GM12878 (cell line): ENCODE measurements around the gene SERHL2. TPM values are rescaled to one million over a fixed set of nuclear protein-coding genes. Genes with fewer than 3 reads are reported as not detected.

Experiments
- CHD4 ChIP-seq: fragments of 200-600 bp; sonication (generic); IDR thresholded peaks from 2 replicates; pipeline ENCODE4 v1.6.1; 2016; ENCODE audit warnings: mild to moderate bottlenecking
- CREM ChIP-seq: IDR thresholded peaks from 2 replicates; pipeline ENCODE4 v1.6.1; 2014; ENCODE audit warnings: antibody characterized with exemption, low read depth
- DPF2 ChIP-seq: fragments of 450-650 bp; IDR thresholded peaks from 2 replicates; pipeline ENCODE4 v1.6.1; 2017; ENCODE audit warnings: mild to moderate bottlenecking
- ETV6 ChIP-seq, 2 experiments: fragments of 450-650 bp in 1 of 2; IDR thresholded peaks in 1 of 2; conservative IDR thresholded peaks in 1 of 2; 2 replicates each; pipeline ENCODE4 v1.6.1; 2014; ENCODE audit warnings: antibody characterized with exemption in 1 of 2, borderline replicate concordance in 1 of 2, low read depth in 1 of 2, mild to moderate bottlenecking in 1 of 2, moderate library complexity in 1 of 2
- EZH2 ChIP-seq: IDR thresholded peaks from 2 replicates; pipeline ENCODE4 v1.6.1; 2012; ENCODE audit warnings: low read depth, mild to moderate bottlenecking, control low read depth, inconsistent platforms, low read length, borderline replicate concordance; ENCODE audit not compliant: control insufficient read depth
- GABPA ChIP-seq: IDR thresholded peaks from 2 replicates; pipeline ENCODE4 v1.6.1; 2014; ENCODE audit warnings: antibody characterized with exemption, low read depth, mild to moderate bottlenecking, inconsistent platforms
- HDAC6 ChIP-seq: fragments of 200-600 bp; sonication (generic); IDR thresholded peaks from one replicate; pipeline ENCODE4 v1.8.0; 2017; ENCODE audit warnings: antibody characterized with exemption; ENCODE audit not compliant: unreplicated experiment
- HDGF ChIP-seq: fragments of 450-650 bp; IDR thresholded peaks from 2 replicates; pipeline ENCODE4 v1.6.1; 2016; ENCODE audit warnings: antibody characterized with exemption
- NBN ChIP-seq: fragments of 450-650 bp; IDR thresholded peaks from 2 replicates; pipeline ENCODE4 v1.6.1; 2016
- NR2C2 ChIP-seq: IDR thresholded peaks from 2 replicates; pipeline ENCODE4 v1.6.1; 2011; ENCODE audit warnings: borderline replicate concordance, low read depth; ENCODE audit not compliant: control insufficient read depth, insufficient read length
- PAX8 ChIP-seq: fragments of 450-650 bp; IDR thresholded peaks from 2 replicates; pipeline ENCODE4 v1.6.1; 2017; ENCODE audit warnings: mild to moderate bottlenecking, moderate library complexity
- SIN3A ChIP-seq: IDR thresholded peaks from 2 replicates; pipeline ENCODE4 v1.6.1; 2012; ENCODE audit warnings: low read depth, low read length, improper control_type of control experiment
- SMC3 ChIP-seq: IDR thresholded peaks from 2 replicates; pipeline ENCODE4 v1.6.1; 2011; ENCODE audit warnings: low read length, improper control_type of control experiment, borderline replicate concordance
- SP1 ChIP-seq: IDR thresholded peaks from one replicate; pipeline ENCODE4 v1.6.1; 2011; ENCODE audit warnings: low read depth, low read length
- SPI1 ChIP-seq: IDR thresholded peaks from 2 replicates; pipeline ENCODE4 v1.6.1; 2011; ENCODE audit warnings: low read depth, mild to moderate bottlenecking, low read length, moderate library complexity, borderline replicate concordance; ENCODE audit not compliant: insufficient read depth
- SREBF1 ChIP-seq: IDR thresholded peaks from 2 replicates; pipeline ENCODE4 v1.6.1; 2012; ENCODE audit warnings: mild to moderate bottlenecking, low read length
- SREBF2 ChIP-seq: IDR thresholded peaks from 2 replicates; pipeline ENCODE4 v1.6.1; 2012; ENCODE audit warnings: mild to moderate bottlenecking, low read length
- TBL1XR1 ChIP-seq: IDR thresholded peaks from 2 replicates; pipeline ENCODE4 v1.6.1; 2012; ENCODE audit warnings: low read depth, low read length, improper control_type of control experiment
- ZNF217 ChIP-seq: fragments of 450-650 bp; IDR thresholded peaks from 2 replicates; pipeline ENCODE4 v1.6.1; 2017; ENCODE audit warnings: antibody characterized with exemption, mild to moderate bottlenecking
- polyA plus RNA-seq, 11 experiments: library from polyadenylated mRNA; depleted of rRNA in 4 of 11; unstranded in 6 of 11; stranded (reverse) in 5 of 11; fragments of >200 nt; fragmentation: Nextera tagmentation in 4 of 11; fragmentation: Illumina TruSeq in 1 of 11; extraction: Ambion mirVana in 4 of 11; extraction: Trizol in 1 of 11; gene quantifications; 1 replicate in 1 of 11; 2 replicates in 10 of 11; pipeline versions ENCODE4 v1.2.1 to v1.2.3, GENCODE V29; 2011 to 2016; ENCODE audit warnings: inconsistent platforms in 2 of 11, missing spikeins in 2 of 11, low read depth in 1 of 11
- total RNA-seq, 4 experiments: library from RNA; depleted of rRNA in 3 of 4; stranded (reverse); fragments of >200 nt in 3 of 4; fragmentation: Illumina TruSeq in 1 of 4; extraction: Trizol in 1 of 4; gene quantifications; 2 replicates each; pipeline versions ENCODE4 v1.2.1 to v1.2.3, GENCODE V29; 2013 to 2021
- TF ChIP-seq, protein P1 (sequence below): fragments of 450-650 bp; IDR thresholded peaks from 2 replicates; pipeline ENCODE4 v1.6.1; 2018; ENCODE audit warnings: mild to moderate bottlenecking, low read depth, moderate library complexity; ENCODE audit not compliant: partially characterized antibody
- TF ChIP-seq, protein P2 (sequence below): fragments of 450-650 bp; IDR thresholded peaks from 2 replicates; pipeline ENCODE4 v1.6.1; 2016; ENCODE audit warnings: mild to moderate bottlenecking
- TF ChIP-seq, protein P3 (sequence below): fragments of 450-650 bp; formaldehyde crosslinking; IDR thresholded peaks from 2 replicates; pipeline ENCODE4 v1.4.0; 2020; ENCODE audit warnings: mild to moderate bottlenecking, moderate library complexity
- TF ChIP-seq, protein P4 (sequence below): fragments of 450-650 bp; IDR thresholded peaks from 2 replicates; pipeline ENCODE4 v1.6.1; 2014; ENCODE audit warnings: mild to moderate bottlenecking

SERHL2 gene
- total and polyA plus RNA-seq, 10 of the 15 experiments (the other 5 are each of a cell fraction or from before 2014, with no cell fraction given) = 0.63 to 2.0 (median 1.2) TPM

DNA sequence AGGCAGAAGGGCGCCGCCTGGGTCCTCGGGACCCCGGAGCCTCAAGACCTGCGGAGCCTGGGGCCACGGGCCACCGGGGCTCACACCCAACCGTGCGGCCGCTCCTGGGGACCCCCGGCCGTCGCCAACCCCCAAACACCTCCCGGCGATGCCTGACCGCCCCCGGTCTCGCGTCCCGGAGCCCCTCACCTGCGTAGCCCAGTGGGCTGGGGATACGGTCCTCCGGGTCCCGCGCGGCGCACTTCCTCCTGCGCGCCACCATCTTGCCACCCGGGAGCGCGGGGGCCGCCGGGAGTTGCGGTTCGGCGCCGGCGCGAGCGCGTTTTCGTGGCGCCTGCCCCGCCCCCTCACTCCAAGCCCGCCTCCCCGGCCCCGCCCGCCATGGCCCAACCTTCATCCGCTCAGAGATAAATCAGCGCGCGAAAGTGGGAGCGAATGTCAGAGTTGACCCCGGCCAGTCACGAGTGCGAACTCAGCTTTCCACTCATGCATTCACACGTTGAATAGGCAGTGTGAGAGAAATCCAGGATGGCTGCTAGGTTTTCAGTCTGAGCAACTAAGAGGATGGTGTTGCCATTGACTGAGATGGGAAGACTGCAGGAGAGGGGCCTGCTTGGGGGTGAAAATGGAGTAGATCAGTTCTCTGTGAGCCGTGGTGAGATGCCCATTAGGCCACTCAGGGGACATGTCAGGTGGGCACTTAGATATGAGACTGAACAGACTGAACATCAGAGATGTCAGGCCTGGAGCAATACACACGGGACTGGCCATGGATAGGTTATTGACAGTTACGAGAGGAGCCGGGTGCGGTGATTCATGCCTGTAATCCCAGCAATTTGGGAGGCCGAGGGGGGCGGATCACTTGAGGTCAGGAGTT, 34.0 kb upstream of the SERHL2 start, which contains the start of gene RRP7A (continued):
- TF ChIP-seq, protein P1, sequence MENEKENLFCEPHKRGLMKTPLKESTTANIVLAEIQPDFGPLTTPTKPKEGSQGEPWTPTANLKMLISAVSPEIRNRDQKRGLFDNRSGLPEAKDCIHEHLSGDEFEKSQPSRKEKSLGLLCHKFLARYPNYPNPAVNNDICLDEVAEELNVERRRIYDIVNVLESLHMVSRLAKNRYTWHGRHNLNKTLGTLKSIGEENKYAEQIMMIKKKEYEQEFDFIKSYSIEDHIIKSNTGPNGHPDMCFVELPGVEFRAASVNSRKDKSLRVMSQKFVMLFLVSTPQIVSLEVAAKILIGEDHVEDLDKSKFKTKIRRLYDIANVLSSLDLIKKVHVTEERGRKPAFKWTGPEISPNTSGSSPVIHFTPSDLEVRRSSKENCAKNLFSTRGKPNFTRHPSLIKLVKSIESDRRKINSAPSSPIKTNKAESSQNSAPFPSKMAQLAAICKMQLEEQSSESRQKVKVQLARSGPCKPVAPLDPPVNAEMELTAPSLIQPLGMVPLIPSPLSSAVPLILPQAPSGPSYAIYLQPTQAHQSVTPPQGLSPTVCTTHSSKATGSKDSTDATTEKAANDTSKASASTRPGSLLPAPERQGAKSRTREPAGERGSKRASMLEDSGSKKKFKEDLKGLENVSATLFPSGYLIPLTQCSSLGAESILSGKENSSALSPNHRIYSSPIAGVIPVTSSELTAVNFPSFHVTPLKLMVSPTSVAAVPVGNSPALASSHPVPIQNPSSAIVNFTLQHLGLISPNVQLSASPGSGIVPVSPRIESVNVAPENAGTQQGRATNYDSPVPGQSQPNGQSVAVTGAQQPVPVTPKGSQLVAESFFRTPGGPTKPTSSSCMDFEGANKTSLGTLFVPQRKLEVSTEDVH = no peak
- no peak for TF ChIP-seq PAX8
- peak; percentile 61; the same call in 1 of the 2 replicates for TF ChIP-seq HDGF
- TF ChIP-seq TBL1XR1 = no peak
- peak; percentile 52; the same call in 1 of the 2 replicates for TF ChIP-seq DPF2
- TF ChIP-seq SPI1 = peak; percentile 68
- no peak for TF ChIP-seq GABPA
- TF ChIP-seq ZNF217 = no peak
- no peak for TF ChIP-seq NBN
- TF ChIP-seq, protein P2, sequence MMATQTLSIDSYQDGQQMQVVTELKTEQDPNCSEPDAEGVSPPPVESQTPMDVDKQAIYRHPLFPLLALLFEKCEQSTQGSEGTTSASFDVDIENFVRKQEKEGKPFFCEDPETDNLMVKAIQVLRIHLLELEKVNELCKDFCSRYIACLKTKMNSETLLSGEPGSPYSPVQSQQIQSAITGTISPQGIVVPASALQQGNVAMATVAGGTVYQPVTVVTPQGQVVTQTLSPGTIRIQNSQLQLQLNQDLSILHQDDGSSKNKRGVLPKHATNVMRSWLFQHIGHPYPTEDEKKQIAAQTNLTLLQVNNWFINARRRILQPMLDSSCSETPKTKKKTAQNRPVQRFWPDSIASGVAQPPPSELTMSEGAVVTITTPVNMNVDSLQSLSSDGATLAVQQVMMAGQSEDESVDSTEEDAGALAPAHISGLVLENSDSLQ = no peak
- TF ChIP-seq ETV6 (conservative IDR thresholded peaks at IDR 0.05 in 1 of 2, IDR thresholded peaks at IDR 0.05 in 1 of 2; ENCODE audit: borderline replicate concordance in 1 of 2, low read depth in 1 of 2) = no peak
- no peak for TF ChIP-seq CHD4
- 0 out of 2 replicates have a peak, but pooled peaks have one; percentile 63 for TF ChIP-seq SIN3A
- TF ChIP-seq SP1 = no peak
- TF ChIP-seq, protein P3, sequence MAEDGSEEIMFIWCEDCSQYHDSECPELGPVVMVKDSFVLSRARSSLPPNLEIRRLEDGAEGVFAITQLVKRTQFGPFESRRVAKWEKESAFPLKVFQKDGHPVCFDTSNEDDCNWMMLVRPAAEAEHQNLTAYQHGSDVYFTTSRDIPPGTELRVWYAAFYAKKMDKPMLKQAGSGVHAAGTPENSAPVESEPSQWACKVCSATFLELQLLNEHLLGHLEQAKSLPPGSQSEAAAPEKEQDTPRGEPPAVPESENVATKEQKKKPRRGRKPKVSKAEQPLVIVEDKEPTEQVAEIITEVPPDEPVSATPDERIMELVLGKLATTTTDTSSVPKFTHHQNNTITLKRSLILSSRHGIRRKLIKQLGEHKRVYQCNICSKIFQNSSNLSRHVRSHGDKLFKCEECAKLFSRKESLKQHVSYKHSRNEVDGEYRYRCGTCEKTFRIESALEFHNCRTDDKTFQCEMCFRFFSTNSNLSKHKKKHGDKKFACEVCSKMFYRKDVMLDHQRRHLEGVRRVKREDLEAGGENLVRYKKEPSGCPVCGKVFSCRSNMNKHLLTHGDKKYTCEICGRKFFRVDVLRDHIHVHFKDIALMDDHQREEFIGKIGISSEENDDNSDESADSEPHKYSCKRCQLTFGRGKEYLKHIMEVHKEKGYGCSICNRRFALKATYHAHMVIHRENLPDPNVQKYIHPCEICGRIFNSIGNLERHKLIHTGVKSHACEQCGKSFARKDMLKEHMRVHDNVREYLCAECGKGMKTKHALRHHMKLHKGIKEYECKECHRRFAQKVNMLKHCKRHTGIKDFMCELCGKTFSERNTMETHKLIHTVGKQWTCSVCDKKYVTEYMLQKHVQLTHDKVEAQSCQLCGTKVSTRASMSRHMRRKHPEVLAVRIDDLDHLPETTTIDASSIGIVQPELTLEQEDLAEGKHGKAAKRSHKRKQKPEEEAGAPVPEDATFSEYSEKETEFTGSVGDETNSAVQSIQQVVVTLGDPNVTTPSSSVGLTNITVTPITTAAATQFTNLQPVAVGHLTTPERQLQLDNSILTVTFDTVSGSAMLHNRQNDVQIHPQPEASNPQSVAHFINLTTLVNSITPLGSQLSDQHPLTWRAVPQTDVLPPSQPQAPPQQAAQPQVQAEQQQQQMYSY (CRISPR knock-in tag) = no peak
- TF ChIP-seq NR2C2 = no peak
- no peak for TF ChIP-seq SREBF2
- no peak for TF ChIP-seq SMC3
- TF ChIP-seq, protein P4, sequence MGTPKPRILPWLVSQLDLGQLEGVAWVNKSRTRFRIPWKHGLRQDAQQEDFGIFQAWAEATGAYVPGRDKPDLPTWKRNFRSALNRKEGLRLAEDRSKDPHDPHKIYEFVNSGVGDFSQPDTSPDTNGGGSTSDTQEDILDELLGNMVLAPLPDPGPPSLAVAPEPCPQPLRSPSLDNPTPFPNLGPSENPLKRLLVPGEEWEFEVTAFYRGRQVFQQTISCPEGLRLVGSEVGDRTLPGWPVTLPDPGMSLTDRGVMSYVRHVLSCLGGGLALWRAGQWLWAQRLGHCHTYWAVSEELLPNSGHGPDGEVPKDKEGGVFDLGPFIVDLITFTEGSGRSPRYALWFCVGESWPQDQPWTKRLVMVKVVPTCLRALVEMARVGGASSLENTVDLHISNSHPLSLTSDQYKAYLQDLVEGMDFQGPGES = no peak
- no peak for TF ChIP-seq HDAC6
- TF ChIP-seq CREM = no peak
- no peak for TF ChIP-seq SREBF1
- TF ChIP-seq EZH2 = no peak
